Left colon (tissue), 2 donors: Measurements from ENCODE around the gene ACOT7. TPM values are rescaled to one million over a fixed set of nuclear protein-coding genes. Genes with fewer than 3 reads are reported as not detected.

Experiments used
- ATAC-seq: fragments of 200-7000 bp; cut with Tn5 transposase; one replicate; pipeline ENCODE4 v1.9.1; 2020; ENCODE audit warnings: mild to moderate bottlenecking, moderate library complexity
- DNase-seq, 2 donors: peaks; one replicate each; pipeline ENCODE4 v3.0.0-alpha.2; 2020
- intact Hi-C, 2 donors: fragments of 100-400 bp; cut with DNase I in 1 of 2; cut with micrococcal nuclease in 1 of 2; formaldehyde crosslinking; loops; one replicate each; pipeline versions ENCODE4 v1.11.2 to v1.14.0; 2022; cut with DNase I, micrococcal nuclease
- total RNA-seq, 2 donors: library from RNA; stranded (reverse); fragmentation: NEBNext Ultra II Directional; extraction: Animal tissue kit (Norgen Biotek cat#: 25700); gene quantifications; one replicate each; pipeline ENCODE4 v1.2.1, GENCODE V29; 2021
- donor health status: DM: no; HTN: no; CAD: no.
- donor health status: DM: yes; HTN: yes; CAD: no.

The ACOT7 gene
- total RNA-seq, 2 donors from 2014 or later, result 50.4 to 58.0 TPM

DNA sequence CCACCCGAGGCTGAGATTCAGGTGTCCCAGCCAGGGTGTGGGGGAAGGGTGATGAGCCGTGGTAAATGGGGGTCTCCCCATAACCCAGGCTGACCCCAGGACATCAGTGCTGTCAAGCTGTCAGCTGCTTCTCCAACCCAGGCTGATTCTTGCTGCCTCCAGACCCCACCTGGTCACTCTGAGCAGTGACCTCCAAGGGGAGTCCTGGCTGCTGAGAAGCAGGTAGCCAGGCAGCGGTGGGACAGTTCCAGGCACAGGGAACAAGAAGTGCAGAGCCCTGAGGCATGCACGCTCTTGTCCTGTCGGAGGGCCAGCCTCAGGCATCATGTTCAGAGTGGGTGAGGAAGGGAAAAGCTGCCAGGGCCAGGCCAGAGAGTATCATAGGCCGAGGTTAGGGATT lies 32.1 kb upstream of the ACOT7 start:
- no peak for DNase-seq

DNA sequence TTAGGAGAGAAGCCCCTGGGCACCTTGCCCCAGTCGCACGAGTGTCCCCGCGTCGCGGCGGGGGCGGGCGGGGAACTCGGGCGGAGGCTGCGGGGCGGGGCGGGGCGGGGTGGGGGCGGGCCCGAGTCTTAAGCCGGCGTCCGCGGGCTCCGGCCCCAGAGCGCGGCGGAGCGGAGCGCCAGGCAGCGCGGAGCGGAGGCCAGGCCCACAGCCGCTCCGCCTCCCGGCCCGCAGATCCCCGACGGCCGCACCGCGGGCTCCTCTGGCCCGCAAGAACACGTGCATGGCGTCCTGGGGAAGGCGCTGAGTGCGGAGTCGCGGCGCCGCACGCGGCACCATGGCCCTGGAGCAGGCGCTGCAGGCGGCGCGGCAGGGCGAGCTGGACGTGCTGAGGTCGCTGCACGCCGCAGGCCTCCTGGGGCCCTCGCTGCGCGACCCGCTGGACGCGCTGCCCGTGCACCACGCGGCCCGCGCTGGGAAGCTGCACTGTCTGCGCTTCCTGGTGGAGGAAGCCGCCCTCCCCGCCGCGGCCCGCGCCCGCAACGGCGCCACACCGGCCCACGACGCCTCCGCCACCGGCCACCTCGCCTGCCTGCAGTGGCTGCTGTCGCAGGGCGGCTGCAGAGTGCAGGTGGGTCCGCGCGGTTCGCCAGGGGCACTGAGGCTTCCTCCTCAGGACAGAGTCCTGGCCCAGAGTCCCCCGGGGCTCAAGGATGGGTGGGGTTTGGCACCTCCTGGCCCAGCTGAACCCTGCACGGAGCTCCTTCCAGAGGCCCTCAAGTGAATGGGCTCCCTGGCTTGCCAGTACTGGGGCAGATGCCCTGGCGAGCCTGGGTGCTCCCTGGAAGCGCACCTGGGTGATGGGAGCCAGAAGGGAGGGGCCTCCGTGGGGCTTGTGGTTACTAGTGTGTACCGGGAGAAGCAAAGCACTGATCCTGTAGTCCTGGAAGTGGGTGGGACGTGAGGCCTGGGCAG lies 31.3 kb upstream of the ACOT7 start, which contains the start of gene ESPN:
Gene ESPN, plus strand, starts transcription at position 158 of the 975 bp plus-strand sequence. Its CDS starts 180 bp downstream, at position 338.
- peak; percentile 34 for ATAC-seq
- intact Hi-C loops, result no loop called here
- no peak for DNase-seq

More for the DNA sequence above, 32.1 kb upstream of the ACOT7 start:
- intact Hi-C loops, result no loop called here
- ATAC-seq, result no peak

DNA sequence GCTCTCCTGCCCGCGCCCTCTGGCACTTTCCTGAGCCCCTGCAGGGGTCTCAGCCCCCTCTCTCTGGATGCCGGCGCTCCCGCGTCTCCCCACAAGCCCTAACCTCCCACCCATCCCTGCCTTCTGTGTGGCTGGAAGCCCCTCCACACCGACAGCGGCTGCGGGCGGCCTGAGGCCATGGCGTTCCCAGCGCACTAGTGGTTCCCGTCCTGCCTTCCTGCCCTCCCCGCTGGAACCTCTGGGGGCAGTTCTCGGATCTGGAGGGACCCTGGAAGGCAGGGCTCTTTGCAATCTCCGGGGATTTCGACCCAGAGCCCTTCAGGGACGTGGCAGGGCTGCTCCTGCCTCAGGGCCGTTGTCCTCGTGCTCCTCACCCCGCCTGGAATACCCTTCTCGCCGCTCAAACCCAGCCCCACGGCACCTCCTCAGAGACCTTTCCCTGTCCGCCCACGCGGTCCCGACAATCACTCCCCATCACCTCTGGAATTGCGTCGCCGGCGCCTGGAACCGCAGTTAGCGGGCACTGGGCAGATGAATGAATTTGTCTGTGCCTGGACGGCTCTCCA lies 30.5 kb upstream of the ACOT7 start:
- intact Hi-C loops, result no loop called here
- ATAC-seq, result no peak
- no peak for DNase-seq

DNA sequence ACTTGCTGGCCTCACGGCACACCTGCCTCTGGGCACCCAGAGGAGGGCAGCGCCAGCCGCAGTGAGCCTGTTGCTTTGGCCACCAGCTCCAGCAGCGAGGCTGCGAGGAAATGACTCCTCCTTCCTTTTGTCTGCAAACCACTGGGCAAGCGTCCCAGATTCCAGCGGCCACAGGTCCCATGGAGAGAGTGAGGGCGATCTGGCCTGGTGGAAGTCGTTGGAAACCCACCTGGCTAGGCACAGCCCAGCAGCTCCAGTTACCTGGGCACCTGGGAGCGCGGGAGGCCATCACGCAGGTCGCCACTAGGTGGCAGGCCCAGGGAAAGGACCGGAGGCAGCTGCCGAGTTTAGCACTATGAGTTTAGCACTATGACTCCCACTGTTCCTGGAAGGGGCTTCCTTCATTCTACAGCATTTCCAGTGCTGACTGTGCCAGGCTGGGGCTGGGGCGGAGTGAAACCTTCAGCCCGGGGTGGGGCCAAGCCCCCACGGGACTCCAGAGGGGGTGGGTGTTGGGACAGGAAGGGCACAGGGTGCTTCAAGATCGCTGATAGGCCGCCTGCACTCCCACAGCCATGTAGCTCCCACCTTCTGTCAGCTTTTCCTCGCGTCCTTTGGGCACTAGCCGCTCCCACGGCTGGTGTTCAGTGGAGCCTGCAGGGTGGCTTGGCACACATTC lies 29.9 kb upstream of the ACOT7 start:
- ATAC-seq, result peak; percentile 34
- DNase-seq, result peak; percentile 56 to 87
- intact Hi-C loops, result no loop called here

DNA sequence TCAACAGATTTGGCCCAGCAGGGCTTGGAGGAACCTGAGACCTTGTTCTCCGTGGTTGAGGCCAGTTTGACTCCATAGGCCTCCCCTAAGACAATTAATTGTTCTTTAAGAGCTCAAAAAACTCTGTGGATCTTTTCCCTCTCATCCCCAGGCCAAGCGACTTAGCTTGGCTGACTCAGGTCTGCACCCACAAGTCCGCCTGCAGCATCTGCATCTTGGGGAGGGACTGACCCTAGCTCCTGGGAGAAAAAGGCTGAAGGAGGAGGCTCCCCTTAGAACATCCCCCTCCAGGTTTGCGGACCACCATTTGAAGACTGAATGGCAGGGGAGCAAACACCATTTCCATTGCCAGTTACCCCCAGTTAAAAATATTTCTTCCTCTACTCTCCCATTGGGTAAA lies 27.7 kb upstream of the ACOT7 start:
- ATAC-seq, result no peak
- no peak for DNase-seq
- intact Hi-C loops, result no loop called here

DNA sequence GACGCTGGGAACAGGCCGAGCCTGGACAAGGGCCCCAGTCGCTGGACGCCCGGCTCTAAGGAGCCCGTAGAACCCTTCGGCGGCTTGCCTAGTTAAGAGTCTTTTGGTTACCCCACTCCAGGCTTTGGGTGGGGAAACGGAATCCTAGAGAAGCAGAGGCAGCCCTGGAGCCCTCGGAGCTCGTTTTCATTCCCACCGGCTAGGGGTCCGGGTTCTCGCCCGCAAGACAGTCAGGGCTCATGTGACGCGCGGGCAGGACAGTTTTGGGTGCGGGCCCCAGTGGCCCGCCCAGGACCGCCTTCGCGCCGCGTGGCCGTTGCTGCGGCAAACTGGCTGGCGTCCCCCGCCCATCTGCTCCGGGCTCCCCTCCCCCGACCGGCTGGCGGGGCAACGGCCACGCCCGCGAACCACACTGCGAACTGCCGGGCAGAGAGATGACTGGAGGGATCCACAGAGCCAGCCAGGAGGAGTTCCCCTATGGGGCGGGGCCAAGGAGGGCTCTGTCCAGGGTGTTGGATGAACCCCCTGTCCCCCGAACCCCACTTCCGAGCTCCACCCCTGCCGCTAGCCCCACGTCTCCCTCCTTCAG lies 27.0 kb upstream of the ACOT7 start:
- intact Hi-C loops, result no loop called here
- DNase-seq (peak; percentile 71 to 76), ATAC-seq (peak; percentile 38)

DNA sequence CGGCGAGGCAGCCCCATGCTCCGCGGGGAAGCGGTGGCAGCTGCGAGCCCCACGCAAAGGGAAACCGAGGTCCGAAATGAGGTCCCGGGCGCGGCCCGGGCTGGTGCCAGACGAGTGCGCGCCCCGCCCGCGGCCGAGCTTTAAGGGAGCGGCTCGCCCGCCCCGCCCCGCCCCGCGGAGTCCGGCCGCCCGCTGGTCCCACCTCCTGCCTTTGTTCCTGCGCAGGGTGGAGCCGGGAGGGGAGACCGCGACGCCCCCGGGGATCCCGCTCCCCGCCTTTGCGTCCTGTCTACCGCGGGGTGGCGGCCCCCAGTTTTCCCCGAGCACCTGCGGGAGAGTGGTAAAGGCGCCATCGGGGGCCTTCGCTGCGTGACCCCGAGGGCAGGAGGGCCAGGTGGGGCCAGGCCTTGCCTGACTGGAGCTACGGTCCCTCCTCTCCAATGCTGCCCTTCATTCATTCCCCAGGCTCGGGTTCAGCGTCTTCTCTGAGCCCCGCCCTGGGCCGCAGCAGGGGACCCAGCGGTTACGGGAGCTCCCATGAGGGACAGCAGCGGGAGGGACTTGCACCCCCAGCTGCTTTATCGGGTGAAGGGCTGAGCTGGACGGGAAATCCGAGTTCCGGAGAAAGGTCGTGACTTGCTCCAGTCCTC lies 26.4 kb upstream of the ACOT7 start, which contains the start of gene HES2:
Gene HES2, minus strand, starts transcription at position 116 of the 650 bp plus-strand sequence. Its CDS starts 99 bp downstream, at position 17.
- intact Hi-C loops, result no loop called here
- DNase-seq, result peak; percentile 71 to 86
- peak; percentile 70 for ATAC-seq

GRCh38 chr1:6419397-6419803 lies 25.8 kb upstream of the ACOT7 start:
- ATAC-seq (peak; percentile 9), DNase-seq (no peak)
- intact Hi-C loops, result no loop called here

DNA sequence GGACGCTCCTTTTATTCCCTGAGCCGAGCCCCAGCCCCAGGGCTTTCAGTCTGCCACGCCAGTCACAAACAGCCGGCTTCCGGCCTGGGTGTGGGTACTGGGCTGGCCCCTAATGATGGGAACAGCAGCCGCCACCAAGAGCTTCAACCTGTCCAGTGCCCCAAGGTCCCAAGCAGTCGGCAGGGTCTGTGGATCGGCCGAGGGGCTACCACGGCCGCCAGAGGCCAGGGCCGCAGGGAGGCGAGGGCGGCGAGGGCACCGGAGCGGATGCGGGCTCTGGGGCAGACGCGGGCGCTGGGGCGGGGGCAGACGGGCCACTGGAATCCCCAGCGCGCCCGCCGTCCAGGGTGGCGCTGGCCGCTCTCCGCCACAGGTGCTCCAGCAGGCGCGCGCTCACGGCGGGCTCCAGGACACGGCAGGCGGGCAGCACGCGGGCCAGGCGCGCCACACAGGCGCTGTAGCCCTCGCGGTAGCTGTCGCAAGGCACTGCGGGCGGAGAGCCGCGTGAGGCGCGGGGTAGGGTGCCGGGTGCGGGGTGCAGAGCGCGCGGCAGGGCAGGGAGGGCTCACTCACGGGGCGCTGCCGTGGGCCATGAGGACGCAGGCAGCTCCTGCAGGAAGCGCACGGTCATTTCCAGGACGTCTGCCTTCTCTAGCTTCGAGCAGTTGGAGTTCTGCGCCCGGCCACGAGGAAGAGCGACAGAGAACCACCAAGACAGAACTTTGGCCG lies 25.3 kb upstream of the ACOT7 start:
- intact Hi-C loops, result no loop called here
- peak; percentile 27 for ATAC-seq

DNA sequence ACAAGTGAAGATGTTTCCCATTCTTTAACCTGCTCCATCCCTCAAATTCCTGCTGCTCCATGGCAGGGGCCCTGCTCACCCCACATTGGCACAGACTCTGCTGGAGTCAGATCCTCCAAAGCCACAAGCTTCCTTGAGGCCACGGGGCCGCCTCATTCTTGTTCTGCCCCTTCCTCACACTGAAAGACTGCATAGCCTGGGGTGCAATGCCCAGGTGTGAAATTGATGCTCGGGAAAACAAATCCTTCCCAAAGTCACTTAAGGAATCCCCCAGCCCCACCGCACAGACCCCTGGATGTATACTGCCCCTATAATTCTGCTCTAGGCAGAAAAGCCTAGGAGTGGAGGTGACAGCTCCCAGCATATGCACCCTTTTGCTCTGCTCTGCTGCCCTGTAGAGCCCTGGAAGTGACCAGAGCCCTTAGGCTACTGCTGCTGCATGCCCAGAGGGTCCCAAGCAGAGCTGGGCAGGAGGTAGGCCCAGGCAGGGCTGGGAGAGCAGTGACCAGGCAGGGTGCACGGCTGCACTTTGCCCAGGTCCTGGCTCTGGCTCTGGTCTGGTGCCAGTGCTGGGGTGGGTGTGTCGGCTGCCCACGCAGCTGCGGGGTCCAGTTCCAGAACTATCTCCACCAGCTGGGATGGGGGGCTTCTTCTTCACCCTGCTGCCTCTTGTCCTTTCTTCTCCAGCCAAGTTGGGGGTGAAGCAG lies 24.5 kb upstream of the ACOT7 start:
- intact Hi-C loops, result no loop called here
- DNase-seq (peak; percentile 49 to 65), ATAC-seq (peak; percentile 21)

More for the DNA sequence above, 25.3 kb upstream of the ACOT7 start:
- DNase-seq, result peak in 1 of 2 donors; percentile 46

DNA sequence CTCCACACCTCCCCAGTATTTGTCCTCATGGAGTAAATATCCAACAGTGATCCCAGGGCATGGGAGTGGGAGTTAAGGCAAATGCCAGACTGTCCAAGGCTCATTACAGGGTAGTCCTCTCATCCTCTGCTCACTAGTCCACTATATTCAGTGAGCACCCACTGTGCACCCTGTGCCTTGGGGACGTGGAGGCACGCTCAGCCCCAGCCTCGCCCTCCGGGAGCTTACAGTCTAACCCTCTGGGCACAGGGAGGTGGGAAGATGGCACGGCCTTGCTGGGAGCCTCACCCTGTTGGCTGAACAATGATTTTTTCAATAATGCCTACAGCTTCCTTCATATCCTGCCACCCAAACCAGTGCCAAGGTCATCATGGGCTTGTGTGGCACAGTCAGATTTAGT lies 23.3 kb upstream of the ACOT7 start:
- intact Hi-C loops, result no loop called here
- ATAC-seq, result no peak
- DNase-seq, result no peak

GRCh38 chr1:6416295-6416656 lies 22.7 kb upstream of the ACOT7 start:
- ATAC-seq (no peak), DNase-seq (no peak)
- intact Hi-C loops, result no loop called here

- DNase-seq (no peak), ATAC-seq (peak; percentile 33)
- intact Hi-C loops, result no loop called here
Observed at GRCh38 chr1:6414881-6415626, 21.5 kb upstream of the ACOT7 start.

DNA sequence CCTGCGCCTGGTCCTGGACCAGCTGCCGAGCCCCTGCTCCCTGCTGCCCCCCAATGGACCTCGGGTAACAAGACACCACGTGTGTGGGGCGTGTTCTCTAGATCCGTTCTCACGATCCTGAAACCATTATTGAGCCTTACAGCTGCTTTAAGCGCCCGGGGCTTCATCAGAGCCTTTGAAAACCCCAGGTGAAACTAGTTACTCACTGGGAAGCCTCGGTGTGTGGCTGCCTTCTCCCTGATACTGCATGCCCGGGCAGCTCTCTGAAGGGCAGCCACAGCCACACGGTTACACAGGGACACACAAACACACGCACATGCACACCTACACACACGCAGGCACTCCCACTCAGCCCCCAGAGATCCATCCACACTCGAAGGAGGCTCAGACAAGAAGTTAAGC lies 20.9 kb upstream of the ACOT7 start:
- intact Hi-C loops, result no loop called here
- ATAC-seq (peak; percentile 40), DNase-seq (peak; percentile 58 to 65)

DNA sequence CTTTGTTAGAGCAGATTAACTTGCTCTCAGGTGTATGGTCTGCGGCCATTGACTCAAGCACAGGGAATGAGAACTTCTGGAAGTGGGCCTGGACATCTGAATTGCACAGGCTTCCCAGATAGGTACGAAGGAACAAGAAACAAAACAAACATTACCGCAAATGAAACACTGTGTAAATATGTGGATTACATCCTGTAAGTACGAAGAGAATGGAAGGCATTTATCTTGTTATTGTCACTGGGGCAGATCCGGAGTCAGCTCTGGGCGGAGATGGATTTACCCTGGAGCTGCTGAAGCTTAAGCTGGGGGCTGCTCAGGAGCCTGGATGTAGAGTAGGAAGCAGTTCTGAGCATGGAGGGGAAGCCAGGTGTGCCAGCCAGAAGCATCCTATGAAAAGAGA lies 19.3 kb upstream of the ACOT7 start:
- intact Hi-C loops, result no loop called here
- ATAC-seq (peak; percentile 55), DNase-seq (no peak)

DNA sequence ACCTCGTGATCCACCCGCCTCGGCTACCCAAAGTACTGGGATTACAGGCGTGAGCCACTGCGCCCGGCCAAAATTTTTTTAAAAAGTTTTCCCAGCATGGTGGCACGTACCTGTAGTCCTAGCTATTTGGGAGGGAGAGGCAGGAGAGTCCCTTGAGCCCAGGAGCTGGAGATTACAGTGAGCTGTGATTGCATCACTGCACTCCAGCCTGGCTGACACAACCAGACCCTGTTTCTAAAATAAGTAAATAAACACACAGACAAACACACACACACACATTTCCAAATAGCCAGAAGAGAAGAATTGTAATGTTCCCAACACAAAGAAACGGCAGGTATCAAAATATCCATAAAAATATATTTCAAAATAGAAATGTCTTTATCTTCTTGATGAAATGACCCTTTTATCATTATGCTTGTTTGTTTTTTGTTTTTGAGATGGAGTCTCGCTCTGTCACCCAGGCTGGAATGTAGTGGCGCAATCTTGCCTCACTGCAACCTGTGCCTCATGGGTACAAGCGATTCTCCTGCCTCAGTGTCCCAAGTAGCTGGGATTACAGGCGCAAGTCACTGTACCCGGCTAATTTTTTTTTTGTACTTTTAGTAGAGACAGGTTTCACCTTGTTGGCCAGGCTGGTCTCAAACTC lies 16.8 kb upstream of the ACOT7 start:
- intact Hi-C loops, result no loop called here
- DNase-seq, result no peak
- no peak for ATAC-seq
